Stimulated activated CD8-positive, alpha-beta memory T cell treated with anti-CD3 and anti-CD28 coated beads, Interleukin-4, amount 100 ng/mL, for 48 hours (primary cell): ENCODE data around the gene HARBI1.

Experiments
- DNase-seq: peaks from one replicate; pipeline ENCODE4 v3.0.0-alpha.2; 2020

The HARBI1 gene, protein sequence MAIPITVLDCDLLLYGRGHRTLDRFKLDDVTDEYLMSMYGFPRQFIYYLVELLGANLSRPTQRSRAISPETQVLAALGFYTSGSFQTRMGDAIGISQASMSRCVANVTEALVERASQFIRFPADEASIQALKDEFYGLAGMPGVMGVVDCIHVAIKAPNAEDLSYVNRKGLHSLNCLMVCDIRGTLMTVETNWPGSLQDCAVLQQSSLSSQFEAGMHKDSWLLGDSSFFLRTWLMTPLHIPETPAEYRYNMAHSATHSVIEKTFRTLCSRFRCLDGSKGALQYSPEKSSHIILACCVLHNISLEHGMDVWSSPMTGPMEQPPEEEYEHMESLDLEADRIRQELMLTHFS

DNA sequence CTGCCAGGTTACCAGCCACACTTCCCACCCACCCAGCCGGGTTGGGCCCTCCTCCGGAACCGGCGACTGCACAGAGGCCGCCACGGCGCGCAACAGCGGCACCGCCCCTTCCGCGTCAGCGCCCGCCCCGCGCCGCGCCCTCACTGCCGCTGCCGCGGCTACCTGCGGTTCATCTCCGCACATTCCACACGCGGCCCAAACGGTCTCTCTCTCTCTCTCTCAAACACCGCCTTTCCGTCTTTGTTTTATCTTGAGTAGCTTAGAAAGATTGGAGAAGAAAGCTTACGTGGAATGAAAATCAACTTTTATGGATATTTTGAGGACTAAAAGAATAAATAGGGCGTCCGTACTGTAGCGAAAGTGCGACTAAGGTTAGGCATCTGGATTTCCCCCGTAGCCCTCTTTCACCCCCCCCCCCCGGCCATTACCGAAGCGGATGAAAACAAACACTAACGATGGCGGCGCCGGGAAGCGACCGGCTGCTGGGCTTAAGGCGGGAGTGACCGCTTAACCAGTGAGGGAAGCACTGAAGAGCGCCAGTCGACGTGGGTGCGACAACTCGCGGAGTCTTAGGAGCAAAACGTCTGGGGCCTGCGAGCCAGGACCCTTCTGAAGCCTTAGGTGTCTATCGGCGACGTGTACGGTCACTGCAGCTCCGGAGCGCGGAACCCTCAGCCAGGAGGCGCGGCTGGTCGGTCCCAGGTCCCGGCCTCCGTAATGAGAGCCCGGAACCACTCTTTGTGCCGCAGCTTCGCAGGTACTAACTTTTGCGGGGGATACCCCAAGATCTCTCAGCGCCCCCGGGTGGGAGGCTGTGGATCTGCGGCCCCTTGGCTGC, at the start of gene HARBI1, which contains the start of gene ATG13:
Gene HARBI1, minus strand, starts transcription at position 94 of the 838 bp plus-strand sequence. CDS start 990 bp downstream, outside the sequence.
Gene ATG13, plus strand, starts transcription at position 420 of the 838 bp plus-strand sequence. CDS start 26,739 bp downstream, outside the sequence.
- peak; percentile 95 for DNase-seq

- DNase-seq: no peak
These were observed 49.5 kb upstream of the HARBI1 start for GRCh38 chr11:46666516-46666915.

- no peak for DNase-seq
These were observed 48.3 kb upstream of the HARBI1 start for GRCh38 chr11:46665356-46665755.

DNA sequence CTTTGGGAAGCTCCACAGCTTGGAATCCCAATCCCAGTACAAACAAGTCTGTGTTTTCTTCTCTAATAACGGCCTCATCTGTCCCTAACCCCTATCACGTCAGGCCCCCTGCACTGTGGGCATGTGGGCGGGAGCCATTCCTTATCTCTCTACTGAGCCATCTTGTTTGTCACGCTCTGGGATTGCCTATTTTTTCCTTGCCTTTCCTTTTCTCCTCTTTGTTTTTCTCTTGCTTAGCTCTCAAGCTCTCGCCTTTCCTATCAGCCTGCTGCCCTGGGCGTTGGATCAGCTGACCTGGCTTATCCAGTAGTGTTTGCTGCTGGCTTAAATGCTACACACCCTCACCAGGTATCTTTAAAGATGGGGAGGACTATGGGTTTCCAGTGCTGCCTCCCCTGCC, 47.6 kb upstream of the HARBI1 start:
- no peak for DNase-seq

DNA sequence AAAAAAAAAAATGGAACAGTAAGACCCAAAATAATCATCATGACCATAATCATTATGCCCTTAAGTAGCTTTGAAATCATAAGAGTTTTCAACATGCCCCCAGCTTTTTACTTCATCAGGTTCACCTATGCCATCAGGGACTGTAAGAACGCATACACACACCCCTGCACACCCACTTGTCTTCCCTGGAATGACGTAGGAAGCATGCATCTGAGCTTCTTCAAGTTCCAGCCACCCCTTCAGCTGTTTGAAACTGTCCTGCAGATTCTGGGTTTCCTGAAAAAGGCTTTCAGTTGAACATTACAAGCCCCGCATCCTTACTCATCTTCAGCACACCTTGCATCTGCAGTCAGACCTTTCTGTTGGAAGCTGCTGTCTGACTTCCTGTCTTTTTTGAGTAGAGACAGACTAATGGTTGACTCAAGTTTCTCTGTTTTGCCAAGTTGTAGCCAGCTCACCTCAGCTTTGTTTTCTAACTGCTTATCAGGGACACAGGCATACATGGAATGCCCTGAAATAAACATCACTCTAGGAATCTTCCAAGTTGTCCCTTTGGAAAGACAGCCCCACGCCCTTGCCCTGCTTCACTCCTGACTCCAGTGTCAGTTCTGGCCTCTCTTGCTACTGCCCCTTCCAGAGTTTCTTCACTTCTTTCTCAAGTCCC, 46.4 kb upstream of the HARBI1 start:
- DNase-seq: no peak

GRCh38 chr11:46662366-46662765, 45.3 kb upstream of the HARBI1 start:
- DNase-seq: no peak

- DNase-seq: no peak
These were observed 44.8 kb upstream of the HARBI1 start for GRCh38 chr11:46661836-46662235.

DNA sequence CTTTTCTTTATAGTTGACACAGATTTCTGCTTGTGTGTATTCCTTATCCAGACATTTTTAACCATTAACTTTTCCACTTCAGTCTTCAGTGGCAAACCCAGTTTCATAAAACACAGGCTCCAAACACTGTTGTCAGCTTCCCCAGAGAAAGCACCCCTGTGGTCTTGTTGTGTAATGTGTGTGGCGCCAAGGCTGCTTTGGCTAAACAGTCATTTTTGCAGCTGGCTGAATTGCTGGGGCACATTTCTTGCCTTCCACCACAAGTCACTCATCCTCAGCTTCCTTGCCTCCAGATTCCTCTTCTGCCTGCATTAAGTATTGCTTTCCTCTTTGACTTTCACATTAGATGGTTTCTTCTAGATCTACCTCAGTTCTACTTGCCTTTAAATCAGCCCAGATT, 42.9 kb upstream of the HARBI1 start:
- no peak for DNase-seq

GRCh38 chr11:46658259-46658658, 41.2 kb upstream of the HARBI1 start:
- no peak for DNase-seq

- no peak for DNase-seq
These were observed 40.2 kb upstream of the HARBI1 start for GRCh38 chr11:46657186-46657585.

DNA sequence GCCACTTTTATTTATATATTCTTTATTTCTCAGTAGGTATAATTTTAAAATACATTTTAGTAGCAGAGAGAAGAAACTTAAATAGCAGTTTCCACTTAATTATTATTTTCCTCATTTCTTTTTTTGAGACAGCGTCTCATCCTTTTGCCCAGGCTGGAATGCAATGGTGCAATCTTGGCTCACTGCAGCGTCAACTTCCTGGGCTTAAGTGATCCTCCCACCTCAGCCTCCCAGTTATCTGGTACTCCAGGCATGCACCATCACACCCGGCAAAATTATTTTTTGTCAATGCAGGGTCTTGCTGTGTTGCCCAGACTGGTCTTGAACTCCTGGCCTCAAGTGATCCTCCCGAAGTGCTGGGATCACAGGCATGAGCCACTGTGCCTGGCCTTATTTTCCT, 38.6 kb upstream of the HARBI1 start:
- DNase-seq: no peak

- no peak for DNase-seq
These were observed 32.2 kb upstream of the HARBI1 start for GRCh38 chr11:46649180-46649738.

DNA sequence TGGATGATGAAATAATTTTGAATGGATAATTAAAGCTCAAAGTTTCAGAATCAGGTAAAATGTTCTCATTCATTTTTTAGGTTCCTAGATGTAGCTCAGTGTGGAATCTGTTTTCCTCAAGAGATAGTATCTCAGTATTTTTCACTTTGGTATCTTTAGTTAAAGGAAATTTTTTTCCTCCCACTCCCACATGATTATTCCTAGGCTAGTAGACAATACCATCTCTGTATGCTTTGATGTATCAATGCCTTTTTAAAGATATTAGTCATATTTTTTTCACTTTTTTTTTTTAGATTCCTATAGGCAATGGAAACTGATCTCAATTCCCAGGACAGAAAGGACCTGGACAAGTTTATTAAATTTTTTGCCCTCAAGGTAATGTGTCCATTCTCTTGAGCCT, 27.0 kb upstream of the HARBI1 start:
- no peak for DNase-seq

DNA sequence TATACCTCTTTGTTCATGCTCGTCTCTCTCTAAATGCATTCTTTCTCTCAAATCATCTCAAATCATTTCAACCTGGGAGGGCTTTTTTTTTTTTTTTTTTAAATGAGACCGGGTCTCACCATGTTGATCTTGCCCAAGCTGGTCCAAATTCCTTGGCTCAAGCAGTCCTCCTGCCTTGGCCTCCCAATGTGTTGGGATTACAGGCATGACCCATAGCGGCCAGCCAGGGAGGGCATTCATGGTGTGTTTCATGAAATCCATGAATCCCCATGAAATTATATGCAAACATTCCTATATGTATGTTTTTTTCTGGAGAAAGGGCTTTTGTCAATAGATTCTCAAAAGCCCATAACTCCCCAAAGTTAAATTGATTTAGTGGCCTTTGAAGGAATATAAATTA, 26.5 kb upstream of the HARBI1 start:
- DNase-seq: no peak

DNA sequence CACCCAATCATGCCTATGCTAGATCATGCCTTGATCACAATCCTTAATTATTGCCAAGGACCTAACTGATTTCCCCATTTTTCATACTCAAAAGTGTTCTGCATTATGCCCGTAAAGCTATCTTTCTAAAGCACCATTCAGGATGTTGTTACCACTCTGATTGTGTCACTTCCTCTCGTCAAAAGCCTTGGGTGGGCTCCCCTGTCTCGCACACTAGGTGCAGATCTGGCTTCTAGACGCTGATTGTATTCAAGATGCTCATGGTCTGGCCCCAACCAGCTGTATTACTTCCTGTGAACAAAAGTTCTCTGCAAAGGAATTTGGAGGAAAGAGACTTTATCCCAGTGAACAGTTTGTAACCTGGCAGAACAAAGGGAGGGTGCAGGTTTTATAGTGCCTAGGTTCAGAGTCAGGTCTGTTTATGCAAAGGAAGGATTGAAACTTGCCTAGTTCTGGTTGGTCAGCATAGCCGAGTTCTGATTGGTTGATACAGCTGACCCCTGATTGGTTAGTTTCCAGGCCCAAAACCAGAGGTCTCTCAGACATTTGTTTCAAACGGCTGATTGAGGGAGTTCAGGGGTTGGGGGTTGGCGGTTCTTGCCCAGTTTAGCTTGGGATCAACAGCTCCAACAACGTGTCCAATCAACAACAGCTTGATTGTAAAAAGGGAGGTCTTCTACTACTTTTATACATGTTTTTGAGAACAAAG, 25.8 kb upstream of the HARBI1 start:
- DNase-seq: no peak

DNA sequence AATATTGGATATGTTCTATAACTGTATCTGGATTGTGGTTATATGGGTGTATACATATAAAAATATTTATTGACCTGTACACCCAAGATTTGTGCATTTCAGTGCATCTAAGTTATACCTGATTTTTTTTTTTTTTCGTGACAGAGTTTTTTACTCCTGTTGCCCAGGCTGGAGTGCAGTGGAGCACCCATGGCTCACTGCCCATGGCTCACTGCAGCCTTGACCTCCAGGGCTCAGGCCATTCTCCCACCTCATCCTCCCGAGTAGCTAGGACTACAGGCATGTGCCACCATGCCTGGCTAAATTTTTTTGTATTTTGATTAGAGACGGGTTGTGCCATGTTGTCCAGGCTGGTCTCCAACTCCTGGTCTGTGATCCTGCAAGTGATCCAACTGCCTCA, 24.6 kb upstream of the HARBI1 start:
- no peak for DNase-seq

- DNase-seq: no peak
These were observed 23.2 kb upstream of the HARBI1 start for GRCh38 chr11:46640036-46640788.

GRCh38 chr11:46639197-46639839, 22.3 kb upstream of the HARBI1 start:
- no peak for DNase-seq

- DNase-seq: no peak
These were observed 20.5 kb upstream of the HARBI1 start for GRCh38 chr11:46637546-46637945.

DNA sequence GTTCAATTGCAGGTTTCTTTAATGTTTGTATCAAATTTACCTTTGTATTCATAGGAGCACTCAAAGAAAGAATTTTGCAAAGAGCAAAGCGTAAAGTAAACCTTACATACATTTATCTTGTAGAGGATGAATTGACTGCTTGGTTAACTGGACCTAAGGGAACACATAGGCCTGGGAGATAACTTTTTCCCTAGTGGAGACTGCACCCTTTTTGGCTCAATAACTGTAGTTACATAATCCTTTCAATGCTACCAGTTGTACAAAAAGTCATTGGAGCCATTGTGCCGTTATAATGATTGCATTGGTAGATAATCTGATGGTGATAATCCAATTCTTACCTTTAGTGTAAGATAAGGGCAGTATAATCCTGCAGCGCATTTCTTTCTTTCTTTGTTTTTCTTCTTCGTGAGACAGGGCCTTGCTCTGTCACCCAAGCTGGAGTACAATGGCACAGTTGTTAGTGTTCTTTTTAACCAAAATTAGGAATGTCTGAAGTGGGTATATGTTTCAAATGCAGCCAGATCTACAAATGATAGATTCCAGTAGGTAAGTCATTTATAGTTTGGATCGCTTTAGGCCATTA, 18.6 kb upstream of the HARBI1 start:
- DNase-seq: no peak
